ENCODE measurements around the gene PPP1R10.

DNA sequence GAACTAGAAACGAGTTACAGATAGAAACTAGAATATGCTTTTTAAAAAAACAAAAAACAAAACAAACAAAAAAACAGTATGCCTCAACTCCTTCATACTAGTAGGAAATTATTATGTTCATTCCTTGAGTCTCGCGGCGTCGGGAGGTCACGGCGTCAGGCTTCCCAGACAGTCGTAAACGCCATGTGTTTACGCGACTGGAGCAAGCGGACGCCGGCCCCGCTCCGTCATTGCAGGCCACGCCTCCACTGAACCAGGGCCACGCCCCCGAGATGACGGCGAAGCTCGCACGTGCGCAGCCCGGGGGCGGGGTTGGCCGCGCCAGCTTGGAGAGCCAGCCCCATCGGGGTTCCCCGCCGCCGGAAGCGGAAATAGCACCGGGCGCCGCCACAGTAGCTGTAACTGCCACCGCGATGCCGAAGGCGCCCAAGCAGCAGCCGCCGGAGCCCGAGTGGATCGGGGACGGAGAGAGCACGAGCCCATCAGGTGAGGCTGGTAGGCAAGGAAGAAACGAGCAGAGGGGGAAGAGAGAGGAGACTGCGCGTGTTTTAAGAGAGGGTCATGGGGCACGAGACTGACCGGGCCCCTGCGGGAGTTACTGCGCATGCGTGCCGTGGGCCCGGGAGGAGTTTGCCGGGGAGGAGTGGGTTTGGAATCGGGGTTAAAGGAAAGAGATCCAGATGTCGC lies 45.8 kb downstream of the PPP1R10 start, which contains the start of gene ABCF1:
- no peak for TF ChIP-seq EZH2 (IDR thresholded peaks at IDR 0.05)
- peak; percentile 99 for TF ChIP-seq POLR2AphosphoS5 (IDR thresholded peaks at IDR 0.05; ENCODE audit: borderline replicate concordance, low read depth, low read length)
- peak; percentile 93 for TF ChIP-seq FOXP2 (optimal IDR thresholded peaks at IDR 0.05; ENCODE audit: control extremely low read depth, extremely low read length, insufficient read depth)
